Hypothalamus (tissue), 51 donors: ENCODE measurements around the gene ABCC3.
A peak's percentile ranks its signal among the peaks of the same experiment; 100 is the strongest.

ENCODE experiments used
- DNase-seq, 51 donors: peaks; one replicate each; lab custom pipeline; 2025; lab: John Stamatoyannopoulos, UW

The ABCC3 gene

GRCh38 chr17:50661795-50662391 is 27.2 kb downstream of the ABCC3 start:
- peak in 4 of 51 donors; percentile 4 to 35 (median 14) for DNase-seq

- DNase-seq: no peak
Observed at GRCh38 chr17:50662632-50663225, 28.0 kb downstream of the ABCC3 start.

- no peak for DNase-seq
Observed at GRCh38 chr17:50663812-50664374, 29.2 kb downstream of the ABCC3 start.

GRCh38 chr17:50664788-50665458 is 30.2 kb downstream of the ABCC3 start:
- DNase-seq: no peak

GRCh38 chr17:50665838-50666237 is 31.2 kb downstream of the ABCC3 start:
- DNase-seq: no peak

- no peak for DNase-seq
Observed at GRCh38 chr17:50666316-50666715, 31.6 kb downstream of the ABCC3 start.

GRCh38 chr17:50667259-50668024 is 32.8 kb downstream of the ABCC3 start:
- no peak for DNase-seq

- DNase-seq: no peak
Observed at GRCh38 chr17:50668025-50668837, 33.5 kb downstream of the ABCC3 start.

- DNase-seq: no peak
Observed at GRCh38 chr17:50668838-50669581, 34.3 kb downstream of the ABCC3 start.

- no peak for DNase-seq
Observed at GRCh38 chr17:50672071-50672470, 37.4 kb downstream of the ABCC3 start.

- no peak for DNase-seq
Observed at GRCh38 chr17:50672831-50673551, 38.3 kb downstream of the ABCC3 start.

GRCh38 chr17:50675190-50675589 is 40.5 kb downstream of the ABCC3 start:
- DNase-seq: no peak

GRCh38 chr17:50675627-50676026 is 40.9 kb downstream of the ABCC3 start:
- DNase-seq: no peak

GRCh38 chr17:50676065-50676975 is 41.6 kb downstream of the ABCC3 start:
- no peak for DNase-seq

GRCh38 chr17:50677851-50678375 is 43.2 kb downstream of the ABCC3 start:
- DNase-seq: no peak

GRCh38 chr17:50679008-50679544 is 44.4 kb downstream of the ABCC3 start:
- no peak for DNase-seq

GRCh38 chr17:50680126-50680525 is 45.4 kb downstream of the ABCC3 start:
- no peak for DNase-seq
